Embryonic facial prominence (tissue), 1 donor: ENCODE measurements around the gene MGAT4A.

Source experiments
- DNase-seq: peaks from one replicate; pipeline ENCODE4 v3.0.0-alpha.2; 2016; ENCODE audit errors: extremely low spot score

The MGAT4A gene

GRCh38 chr2:98731041-98731893 lies at the start of gene MGAT4A:
Gene MGAT4A, minus strand, starts transcription at chr2:98731132. Its CDS starts 4,800 bp downstream, at chr2:98726332.
- DNase-seq: no peak

DNA sequence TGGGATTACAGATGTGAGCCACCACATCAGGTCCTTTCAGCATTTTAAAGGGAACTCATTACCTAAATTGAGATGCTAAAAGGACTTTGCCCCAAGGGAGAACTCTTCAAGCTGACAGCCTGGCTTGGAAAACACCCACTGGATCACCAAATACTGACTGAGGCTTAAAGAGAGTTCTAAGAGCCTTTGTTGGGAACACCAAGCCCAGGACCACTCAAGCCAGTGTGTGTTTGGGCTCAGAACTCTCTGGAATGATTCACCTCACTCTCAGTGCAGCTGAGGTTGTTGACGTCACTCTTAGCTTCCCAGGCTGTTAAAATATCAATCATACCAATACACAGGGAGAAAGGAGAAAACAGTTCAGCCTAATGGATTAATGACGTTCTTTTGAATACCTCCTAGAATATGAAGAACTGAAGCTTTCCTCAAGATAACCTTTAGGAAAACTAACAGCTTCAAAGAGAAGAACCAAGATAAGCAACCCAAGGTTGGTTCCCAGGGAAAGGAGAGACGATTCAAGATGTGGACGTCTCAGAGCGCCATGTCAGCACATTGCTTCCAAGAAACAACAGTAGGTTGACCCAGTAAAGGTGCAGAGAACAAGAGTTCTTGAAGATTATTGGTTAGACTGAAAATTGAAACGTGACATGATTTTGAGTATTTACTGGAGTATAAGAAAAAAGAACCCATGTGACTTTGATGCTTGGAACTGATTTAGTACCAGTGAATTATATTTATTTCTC lies 48.0 kb upstream of the MGAT4A start:
- no peak for DNase-seq

DNA sequence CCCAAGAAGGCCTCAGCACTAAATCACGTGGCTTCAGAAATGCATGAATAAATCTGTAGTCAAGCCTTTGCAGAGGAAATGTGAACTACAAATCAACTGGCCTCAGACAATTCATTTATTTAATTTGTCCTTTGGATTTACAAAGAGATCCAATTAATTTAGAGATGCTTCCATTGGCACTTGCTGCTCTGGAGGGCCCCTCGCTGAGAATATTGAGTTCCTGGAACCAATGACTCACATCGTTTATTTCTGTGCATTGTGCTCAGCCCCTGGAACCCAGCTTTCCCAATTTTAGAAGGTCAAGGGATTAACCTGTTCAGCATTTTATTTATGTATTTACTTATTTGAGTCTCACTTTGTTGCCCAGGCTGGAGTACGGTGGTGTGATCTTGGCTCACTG lies 47.2 kb upstream of the MGAT4A start:
- DNase-seq: no peak

DNA sequence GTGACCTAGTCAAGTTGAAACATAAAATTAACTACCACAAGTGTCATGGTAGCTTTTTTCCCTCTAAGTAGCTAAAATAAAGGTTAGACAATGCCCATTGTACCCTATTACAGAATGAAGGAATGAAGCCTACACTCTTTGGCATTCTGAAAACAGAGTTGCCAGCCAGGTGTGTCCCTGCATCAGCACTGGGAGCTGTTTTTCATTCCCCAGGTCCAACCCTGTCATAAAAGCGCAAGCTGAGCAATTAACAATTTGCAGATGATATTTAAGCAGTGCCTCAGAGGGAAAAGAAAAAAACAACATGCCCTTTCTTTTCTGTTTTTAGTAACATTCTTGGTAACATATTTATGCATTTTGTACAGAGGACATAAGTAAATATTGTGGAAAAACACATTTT lies 46.8 kb upstream of the MGAT4A start:
- no peak for DNase-seq

DNA sequence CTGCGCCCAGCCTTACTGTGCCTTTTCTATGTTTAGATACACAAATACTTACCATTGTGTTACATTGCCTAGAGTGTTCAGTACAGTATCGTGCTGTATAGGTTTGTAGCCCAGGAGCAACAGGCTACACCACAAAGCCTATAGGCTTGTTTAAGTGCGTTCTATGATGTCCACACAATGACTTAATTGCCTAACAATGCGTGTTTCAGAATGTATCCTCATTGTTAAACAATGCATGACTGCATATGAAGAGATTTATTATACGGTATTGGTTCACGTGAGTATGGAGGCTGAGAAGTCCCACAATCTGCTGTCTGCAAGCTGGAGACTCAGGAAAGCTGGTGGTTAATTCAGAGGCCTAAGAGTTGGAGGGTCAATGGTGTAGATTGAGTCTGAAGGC lies 46.1 kb upstream of the MGAT4A start:
- no peak for DNase-seq

GRCh38 chr2:98776136-98776535 lies 45.2 kb upstream of the MGAT4A start:
- no peak for DNase-seq

GRCh38 chr2:98775146-98775986 lies 44.4 kb upstream of the MGAT4A start:
- no peak for DNase-seq

- no peak for DNase-seq
Measured at GRCh38 chr2:98773907-98774306, 43.0 kb upstream of the MGAT4A start.

DNA sequence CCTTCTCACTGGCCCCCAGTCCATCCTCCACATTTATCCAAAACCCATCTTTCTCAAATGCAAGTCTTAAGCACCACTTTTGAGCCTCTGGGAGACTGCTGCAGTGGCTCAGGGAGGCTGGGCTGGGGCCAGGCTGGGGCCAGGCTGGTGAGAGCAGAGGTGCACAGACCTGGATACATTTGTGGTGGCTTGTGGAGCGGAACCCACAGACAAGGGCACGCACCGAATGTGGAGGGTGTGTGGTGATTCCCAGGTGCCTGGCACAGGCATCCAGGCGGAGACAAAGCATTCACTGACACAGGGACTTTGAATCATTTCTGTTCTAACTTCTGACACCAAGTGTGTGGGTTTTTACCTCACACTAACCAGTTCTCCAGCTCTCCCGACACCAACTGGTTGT lies 42.2 kb upstream of the MGAT4A start:
- DNase-seq: no peak

DNA sequence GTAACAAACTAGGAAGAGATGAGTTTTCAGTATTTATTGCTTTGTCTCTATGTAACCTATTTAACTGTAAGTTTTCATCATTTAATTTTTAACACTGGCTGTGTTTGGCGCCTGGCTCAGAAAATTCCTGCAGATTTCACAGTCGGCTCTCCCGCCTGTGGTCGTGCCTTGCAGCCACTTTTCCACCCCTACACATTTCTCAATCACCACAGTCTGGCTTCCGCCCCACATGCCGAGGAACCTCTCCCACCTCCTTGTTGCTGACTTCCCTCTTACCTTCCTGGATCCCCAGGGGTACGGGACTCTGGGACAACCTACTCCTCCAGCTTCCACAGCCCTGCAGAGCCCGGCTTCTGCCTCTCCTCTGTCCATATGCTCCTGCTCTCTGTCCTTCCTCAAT lies 41.6 kb upstream of the MGAT4A start:
- DNase-seq: no peak

DNA sequence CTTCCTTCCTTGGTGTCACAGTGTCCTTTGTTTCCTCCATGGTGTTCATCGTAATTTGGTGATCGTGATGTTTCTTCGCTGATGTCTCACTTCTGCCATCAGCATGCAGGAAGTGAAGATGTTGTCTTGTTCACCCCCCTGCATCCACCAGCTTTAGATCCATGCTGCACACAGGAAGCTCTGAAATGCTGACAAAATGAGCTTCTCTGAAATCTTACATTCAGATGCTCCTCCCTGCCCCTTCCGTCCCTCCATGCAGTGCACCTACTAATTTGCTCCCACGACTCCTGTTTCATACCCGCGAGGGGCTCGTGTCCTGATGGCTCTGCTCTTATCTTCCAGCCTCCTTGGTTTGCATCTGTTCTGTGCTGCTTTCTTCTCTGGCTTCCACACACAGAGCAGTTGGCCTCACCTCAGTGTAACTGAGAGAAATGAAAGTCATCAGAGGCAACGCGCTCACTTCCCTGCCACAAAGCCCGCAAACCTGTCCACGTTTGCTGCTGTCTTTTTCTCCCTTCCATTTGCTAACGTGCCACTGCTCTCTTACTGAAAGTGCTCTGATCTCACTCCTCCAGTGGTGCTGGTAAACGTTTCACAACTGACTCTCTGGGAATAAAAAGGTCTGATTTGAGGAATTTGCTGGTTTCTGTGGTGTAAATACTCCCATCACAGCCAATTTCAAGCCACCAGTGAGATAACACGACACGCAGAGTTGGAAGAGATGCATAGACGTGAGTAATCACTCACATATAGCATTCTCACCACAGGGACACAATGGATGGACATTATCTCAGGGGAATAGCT lies 41.0 kb upstream of the MGAT4A start:
- no peak for DNase-seq

GRCh38 chr2:98771264-98771663 lies 40.3 kb upstream of the MGAT4A start:
- DNase-seq: no peak

DNA sequence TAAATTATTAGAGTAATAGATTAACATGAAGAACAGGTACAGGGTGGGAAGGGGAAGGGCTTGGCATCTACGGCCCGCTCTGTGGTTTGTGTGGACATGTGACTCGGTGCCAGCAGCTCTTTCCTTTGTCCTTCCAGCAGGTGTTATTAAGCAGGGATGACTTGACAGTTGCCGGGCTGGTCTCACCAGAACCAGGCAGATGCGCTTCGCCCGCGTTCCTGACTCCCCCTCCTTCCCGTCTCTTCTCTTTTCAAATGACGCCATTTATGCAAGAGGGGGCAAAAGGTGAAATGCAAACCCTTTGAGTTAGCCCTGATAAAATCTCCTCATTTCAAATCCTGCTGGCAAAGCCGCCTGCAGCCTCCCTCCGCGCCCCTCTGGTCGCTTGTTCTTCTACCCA lies 38.9 kb upstream of the MGAT4A start:
- DNase-seq: no peak

- DNase-seq: no peak
Measured at GRCh38 chr2:98769114-98769476, 38.2 kb upstream of the MGAT4A start.

- DNase-seq: no peak
Measured at GRCh38 chr2:98768384-98769113, 37.6 kb upstream of the MGAT4A start.

- no peak for DNase-seq
Measured at GRCh38 chr2:98764499-98764898, 33.6 kb upstream of the MGAT4A start.

- no peak for DNase-seq
Measured at GRCh38 chr2:98763209-98763951, 32.4 kb upstream of the MGAT4A start.

GRCh38 chr2:98761909-98762308 lies 31.0 kb upstream of the MGAT4A start:
- DNase-seq: no peak

DNA sequence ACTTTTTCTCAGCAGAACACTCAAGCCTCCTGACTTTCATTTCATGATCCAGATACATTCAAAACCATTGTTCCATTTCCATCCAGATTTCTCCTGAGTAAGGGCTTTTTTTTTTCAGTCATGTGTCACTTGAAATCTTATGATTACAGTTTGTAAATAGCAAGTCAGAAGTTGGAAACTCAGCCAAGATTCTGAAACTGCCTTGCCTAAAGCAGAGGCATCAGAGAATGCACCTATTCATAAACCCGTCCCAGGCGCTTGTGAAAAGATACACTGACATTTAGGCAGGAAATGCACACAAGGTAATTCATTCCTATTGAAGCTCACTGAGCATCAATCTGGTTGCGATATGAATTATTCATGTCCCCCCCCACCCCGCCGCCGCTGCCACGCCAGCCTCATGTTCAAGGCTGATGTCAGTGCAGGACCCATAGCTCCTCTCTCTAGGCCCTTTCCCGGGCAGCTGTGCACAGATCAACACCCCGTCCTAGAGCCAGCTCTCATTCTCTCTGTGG lies 30.4 kb upstream of the MGAT4A start:
- DNase-seq: no peak
